ENCODE results near the gene MLN.

MLN gene

GRCh38 chr6:33771146-33772081, 32.4 kb downstream of the MLN start:
- DNase-seq (ENCODE audit: low read depth in 2 of 2), result peak; percentile 26 to 34

DNA sequence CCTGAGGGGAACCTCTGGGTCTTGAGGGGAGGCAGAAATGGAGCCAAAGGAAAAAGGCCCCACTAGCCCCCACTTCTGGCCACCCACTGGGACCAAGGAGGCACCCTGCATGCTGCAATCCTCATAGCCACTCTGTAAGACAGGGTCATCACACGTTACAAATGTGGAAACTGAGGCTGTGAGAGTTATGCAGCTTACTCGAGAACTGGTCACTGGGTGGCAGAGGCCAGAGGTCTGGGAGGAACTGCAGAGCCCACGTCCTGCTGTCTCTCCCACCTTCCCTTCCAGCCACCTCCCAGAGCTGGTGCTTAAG, 33.0 kb downstream of the MLN start:
- DNase-seq (ENCODE audit: low read depth in 2 of 2), result no peak

DNA sequence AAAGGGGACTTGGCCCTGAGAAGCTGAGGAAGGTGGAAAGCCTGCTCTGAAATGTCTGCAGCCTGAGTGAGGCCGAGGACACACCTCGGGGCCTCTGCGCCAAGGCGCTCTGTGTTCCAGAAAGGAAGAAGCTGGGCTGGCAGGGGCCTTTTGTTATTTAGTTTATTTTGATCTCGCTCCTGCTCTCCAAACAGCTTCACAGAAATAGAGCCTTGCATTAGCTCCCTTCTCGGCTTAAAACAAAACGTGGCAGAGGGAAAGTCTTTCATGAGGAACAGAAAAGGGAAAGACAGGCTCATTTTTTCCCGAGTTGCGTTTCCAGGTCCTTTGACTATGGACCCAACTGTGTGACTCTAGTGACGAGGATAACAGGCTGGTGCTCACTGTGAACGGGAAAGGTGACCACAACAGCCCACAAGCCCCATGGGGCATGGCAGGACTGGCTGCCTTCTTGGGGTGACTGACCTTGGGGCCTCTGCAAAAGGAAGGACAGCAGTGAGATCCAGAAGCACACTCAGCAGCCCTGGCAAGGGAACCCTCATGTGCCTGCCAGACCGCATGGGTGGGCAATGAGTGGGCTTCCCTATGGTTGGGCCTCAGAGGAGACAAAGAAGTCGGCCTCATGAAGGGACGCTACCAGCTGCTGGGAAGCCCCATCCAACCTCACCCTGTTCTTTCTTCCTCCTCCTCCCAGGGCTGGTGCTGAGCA, 33.5 kb downstream of the MLN start:
- no peak for DNase-seq (ENCODE audit: low read depth in 2 of 2)

GRCh38 chr6:33769248-33769821, 34.5 kb downstream of the MLN start:
- no peak for DNase-seq (ENCODE audit: low read depth in 2 of 2)

GRCh38 chr6:33768644-33769120, 35.1 kb downstream of the MLN start:
- DNase-seq (ENCODE audit: low read depth in 2 of 2), result peak; percentile 19 to 54

DNA sequence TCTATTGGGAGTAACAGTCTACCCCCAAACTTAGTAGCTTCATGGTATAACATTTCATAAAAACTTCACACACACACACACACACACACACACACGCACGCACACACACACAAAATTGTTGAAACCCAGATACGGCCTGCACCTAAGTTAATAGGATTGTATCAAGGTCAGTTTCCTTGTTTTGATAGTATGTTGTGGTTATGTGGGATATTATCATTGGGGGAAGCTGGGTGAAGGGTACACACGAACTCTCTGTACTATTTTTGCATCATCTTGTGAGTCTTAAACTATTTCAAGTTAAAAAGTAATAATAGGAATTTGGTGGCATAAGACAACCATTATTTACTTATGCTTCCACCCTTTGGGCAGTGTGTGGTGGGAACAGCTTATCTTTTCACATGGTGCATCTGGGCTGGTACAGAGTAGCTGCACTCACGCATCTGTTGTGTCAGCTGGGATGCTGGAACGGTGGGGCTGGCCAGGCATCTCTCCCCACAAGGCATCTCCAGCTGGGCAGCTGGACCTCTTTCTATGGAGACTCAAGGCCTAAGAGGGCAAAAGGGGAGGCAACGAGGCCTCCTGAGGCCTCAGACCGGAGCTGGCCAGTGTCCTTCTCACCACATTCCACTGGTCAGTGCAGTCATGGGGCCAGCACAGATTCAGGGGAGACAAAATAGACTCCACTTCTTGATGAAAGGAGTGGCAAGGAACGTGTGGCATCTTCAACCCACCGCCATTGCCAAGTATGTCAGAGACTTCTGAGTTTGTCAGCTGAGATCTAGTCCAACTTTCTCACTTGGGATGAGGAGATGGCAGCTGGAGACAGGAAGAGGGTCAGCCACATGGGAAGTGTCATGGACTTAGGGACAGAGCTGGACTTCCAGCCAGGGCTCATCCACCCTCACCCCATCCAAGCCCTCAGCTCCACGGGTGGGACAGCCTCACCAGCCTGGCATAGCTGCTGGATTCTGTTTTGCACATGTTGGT, 36.6 kb downstream of the MLN start:
- DNase-seq (ENCODE audit: low read depth in 2 of 2), result no peak

DNA sequence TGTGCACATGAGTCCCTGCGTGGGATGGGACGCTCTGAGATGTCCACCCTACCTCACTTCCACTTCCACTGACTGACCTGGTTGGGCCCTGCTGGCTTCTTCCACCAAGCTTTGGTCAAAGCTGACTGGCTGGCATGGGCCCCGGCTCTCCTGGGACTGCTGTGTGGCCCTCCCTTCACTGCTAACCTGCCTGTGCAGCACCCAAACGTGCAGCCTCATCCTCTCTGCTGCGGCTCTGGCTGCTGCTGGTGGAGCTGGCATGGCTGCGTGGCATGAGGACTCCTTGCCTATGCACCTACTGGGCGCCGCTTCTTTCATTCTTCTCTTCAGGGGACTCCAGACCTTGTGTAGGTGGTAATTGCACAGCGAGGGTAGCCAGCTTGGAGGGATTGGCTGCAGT, 38.4 kb downstream of the MLN start:
- DNase-seq (ENCODE audit: low read depth in 2 of 2), result no peak

DNA sequence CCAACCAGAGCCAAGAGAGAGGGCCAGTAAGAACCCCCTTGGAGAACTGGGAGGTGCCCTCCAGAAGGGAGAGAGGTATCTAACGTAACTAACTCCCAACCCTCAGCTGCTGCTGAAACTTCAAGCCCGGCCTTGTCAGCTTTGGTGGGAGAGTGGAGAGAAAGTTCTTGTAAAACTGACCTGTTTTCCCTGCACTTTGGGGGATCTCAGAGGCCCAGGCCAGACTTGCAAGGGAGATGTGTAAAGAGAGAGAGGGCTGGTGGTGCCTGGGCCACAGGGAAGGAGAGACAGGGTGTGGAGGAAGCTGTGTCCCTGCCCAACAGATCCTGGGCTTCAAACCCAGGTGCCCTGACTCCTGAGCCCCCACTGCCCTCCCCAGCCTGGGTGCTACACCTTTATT, 39.8 kb downstream of the MLN start:
- DNase-seq (ENCODE audit: low read depth in 2 of 2), result no peak

DNA sequence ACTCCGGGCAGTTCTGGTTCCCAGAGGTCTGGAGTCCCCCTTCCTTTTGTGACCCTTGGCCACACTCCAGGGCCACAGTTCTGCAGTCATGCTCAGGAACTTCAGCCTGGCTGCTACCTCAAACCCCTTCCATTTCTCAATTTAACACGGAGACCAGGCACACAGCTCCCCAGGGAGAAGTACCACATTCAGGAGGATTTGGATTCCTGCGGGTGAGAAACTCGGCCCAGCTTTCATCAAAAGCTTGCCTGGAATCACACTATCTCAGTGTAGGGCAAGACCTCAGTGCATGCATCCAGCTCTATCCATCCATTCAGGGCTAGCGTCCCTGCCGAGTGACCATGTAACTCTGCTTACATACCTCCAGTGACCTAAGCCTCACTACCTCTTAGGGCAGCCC, 40.3 kb downstream of the MLN start:
- DNase-seq (ENCODE audit: low read depth in 2 of 2), result no peak

DNA sequence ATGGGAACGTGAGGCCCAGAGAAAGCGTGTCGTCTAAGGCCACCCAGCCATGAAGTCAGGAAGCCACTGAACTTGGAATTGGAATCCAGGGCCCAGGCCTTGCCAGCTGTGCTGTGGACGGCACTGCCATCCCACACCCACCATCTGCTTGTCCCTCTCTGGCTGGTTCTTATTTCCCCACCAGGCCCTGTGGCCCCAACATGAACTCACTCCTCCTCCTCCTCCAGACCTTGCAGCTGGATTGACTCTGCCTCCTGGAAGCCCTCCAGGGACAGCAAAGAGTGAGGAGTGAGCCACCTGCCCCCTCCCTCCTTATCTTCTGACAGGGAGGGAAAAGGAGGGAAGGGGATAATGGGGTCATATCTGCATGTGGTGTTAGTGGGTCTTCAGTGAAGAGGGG, 41.1 kb downstream of the MLN start:
- no peak for DNase-seq (ENCODE audit: low read depth in 2 of 2)

- no peak for DNase-seq (ENCODE audit: low read depth in 2 of 2)
These were observed 41.7 kb downstream of the MLN start for GRCh38 chr6:33761922-33762629.

- no peak for DNase-seq (ENCODE audit: low read depth in 2 of 2)
These were observed 42.3 kb downstream of the MLN start for GRCh38 chr6:33761581-33761921.

DNA sequence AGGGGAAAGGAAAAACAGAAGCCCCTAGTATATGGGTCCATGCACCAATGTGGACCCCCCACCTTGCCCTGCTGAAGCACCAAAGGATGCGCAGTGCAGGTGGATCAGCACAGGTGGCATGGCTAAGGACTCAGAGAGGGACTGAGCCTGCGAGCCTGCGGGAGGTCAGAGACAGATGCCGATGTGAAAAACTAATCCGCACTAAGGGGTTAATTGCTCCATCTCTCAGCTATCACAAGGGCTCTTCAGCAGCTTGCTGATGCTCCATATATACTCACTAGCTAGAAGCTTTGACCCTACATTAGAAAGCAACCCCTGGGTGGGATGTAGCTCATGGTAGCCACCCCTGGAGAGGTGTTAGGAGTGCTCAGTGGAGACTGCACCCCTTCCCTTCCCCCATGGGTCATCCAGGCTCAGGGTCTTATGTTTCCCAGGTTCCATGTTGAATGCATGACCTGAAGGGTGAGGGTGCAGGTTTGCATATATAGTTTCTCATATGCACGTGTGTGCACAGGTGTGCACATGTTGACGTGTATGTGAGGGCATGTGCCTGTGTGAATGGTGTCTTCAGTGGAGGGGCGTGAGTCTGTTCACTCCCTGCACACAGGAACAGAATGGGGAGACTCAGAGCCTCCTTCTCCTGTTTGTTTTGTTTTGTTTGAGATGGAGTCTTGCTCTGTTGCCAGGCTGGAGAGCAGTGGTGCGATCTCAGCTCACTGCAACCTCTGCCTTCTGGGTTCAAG, 43.7 kb downstream of the MLN start:
- no peak for DNase-seq (ENCODE audit: low read depth in 2 of 2)

DNA sequence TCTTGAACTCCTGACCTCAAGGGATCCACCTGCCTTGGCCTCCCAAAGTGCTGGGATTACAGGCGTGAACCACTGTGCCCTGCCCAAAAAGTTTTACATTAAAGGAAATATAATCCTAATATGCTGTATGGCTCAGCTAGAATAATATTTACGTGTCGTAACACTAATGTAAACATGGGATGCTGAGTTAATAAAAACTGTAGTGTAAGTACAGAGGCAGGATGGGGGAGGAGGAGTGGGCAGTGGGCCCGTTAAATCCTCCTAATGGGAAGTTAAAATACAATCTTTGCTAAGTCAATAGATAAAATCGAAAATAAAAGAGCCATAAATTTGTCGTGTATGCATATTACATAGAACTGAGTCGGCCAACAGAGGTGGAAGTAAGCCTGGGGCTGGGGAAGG, 45.0 kb downstream of the MLN start:
- no peak for DNase-seq (ENCODE audit: low read depth in 2 of 2)

DNA sequence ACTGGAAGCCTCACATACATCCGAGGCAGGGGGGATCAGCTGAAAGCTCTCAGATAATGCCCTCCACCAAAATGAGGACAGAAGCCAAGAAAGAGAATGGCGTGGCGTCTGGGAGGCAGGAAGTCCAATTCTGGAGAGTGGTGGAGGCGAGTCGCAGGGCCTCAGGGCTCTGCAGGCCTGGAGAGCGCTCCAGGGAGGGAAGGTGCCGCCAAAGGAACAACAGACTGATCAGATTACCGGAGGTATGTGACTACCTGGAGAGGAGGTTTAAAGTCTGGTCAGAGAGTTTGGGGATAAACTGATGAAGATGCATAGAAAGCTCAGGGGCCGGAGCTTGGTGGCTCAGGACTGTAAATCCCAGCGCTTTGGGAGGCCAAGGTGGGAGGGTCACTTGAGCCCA, 45.9 kb downstream of the MLN start:
- no peak for DNase-seq (ENCODE audit: low read depth in 2 of 2)

GRCh38 chr6:33757113-33757512, 46.7 kb downstream of the MLN start:
- DNase-seq (ENCODE audit: low read depth in 2 of 2), result no peak

DNA sequence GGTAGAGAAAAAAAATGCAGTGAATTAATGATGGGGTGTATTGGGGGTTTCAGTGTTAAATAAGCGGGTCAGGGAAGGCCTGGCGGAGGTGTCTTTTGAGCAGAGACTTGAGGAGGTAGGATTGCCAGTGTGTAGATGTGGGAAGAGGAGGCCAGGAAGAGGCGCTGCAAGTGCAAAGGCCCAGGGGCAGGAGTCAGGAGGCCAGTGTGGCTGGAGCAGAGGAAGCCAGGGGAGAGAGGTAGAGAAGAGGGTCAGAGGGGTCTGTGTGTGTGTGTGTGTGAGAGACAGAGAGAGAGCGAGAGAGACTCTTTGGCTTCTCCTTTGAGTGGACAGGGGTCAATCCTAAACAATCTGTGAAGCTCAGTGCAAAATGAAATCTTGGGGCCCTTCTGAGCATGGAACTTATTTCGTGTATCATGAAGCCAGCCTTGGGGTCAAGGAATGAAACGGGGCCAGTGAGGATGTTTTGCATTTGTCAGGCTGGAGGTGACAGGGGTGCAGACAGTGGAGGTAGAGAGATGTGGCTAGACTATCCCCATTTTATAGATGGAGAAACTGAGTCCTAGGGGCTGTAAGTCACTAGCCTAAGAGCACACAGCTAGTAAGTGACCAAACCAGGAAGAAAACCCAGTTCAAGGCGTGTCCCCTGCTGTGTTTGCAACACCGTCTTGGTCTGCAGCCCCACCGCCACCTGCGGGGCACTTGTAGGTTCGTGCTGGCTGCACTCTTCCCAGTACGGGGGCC, 47.4 kb downstream of the MLN start:
- DNase-seq (ENCODE audit: low read depth in 2 of 2), result no peak

DNA sequence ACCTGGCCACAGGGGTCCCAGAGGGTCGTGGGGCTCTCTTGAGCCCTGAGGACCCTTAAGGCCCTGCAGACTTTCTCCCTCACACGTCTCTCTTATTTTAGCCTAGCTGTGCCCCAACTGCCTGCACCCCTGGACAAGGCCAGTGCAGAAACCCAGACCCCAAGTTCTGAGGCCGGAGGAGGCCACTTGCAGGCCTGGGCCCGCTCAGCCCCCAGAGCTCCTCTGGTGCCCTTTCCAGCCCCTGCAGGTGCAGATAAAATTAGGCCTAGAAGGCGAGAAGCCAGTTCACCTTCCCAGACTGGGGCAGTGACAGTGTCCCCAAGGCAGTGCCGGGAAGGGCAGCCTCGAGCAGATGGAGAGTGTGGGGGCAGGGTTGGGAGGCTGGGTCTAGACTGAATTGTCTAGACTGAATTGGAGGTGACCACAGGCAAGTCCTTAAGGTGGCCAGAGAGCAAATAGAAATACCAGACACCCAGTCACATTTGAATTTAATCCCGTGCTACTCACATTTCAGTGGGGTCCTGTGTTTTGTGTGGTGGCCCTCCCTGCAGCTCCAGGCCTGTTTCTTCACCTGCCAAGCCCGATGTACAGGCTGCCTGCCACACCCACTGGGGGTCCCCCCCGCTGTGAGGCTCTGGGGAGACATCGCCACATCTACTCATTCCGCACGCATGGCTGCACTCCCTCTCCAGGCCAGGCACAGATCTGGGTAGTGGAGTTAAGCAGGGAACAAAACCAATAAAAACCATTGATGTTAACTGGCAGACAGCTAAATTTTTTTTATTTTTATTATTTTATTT, 48.5 kb downstream of the MLN start:
- no peak for DNase-seq (ENCODE audit: low read depth in 2 of 2)

- no peak for DNase-seq (ENCODE audit: low read depth in 2 of 2)
These were observed 49.6 kb downstream of the MLN start for GRCh38 chr6:33754222-33754621.

All from stimulated activated CD4-positive, alpha-beta T cell treated with anti-CD3 and anti-CD28 coated beads, Interleukin-1b, Interleukin-23, amount 100 ng/mL, for 1 hour (primary cell).